Ascending aorta (tissue), 2 donors: ENCODE data around the gene GRAPL. TPM values are rescaled to one million over a fixed set of nuclear protein-coding genes. Genes with fewer than 3 reads are reported as not detected.
"Not testable (repeated sequence)": the region's sequence is repeated elsewhere in the genome, so short reads cannot be mapped to it uniquely, and the experiment has no call there.

Experiments
- DNase-seq, 2 donors: peaks; one replicate each; pipeline ENCODE4 v3.0.0-alpha.2; 2019; ENCODE audit warnings: low spot score in 2 of 2
- H3K27ac ChIP-seq, 2 donors: fragments of 200-600 bp; sonication (generic); one replicate each; pipeline ENCODE4 v1.5.1; 2016 to 2017; ENCODE audit warnings: mild to moderate bottlenecking in 1 of 2
- H3K27me3 ChIP-seq: fragments of 200-600 bp; sonication (generic); one replicate; pipeline ENCODE4 v1.5.1; 2017
- H3K36me3 ChIP-seq, 2 donors: fragments of 200-600 bp; sonication (generic); one replicate each; pipeline ENCODE4 v1.5.1; 2016
- H3K4me1 ChIP-seq, 2 donors: fragments of 200-600 bp; sonication (generic); one replicate each; pipeline ENCODE4 v1.5.1; 2016 to 2017; ENCODE audit warnings: mild to moderate bottlenecking in 1 of 2
- H3K4me3 ChIP-seq, 2 donors: fragments of 200-600 bp; sonication (generic); one replicate each; pipeline ENCODE4 v1.5.1; 2016 to 2017; ENCODE audit warnings: mild to moderate bottlenecking in 1 of 2
- H3K9me3 ChIP-seq, 2 donors: fragments of 200-600 bp; sonication (generic); one replicate each; pipeline ENCODE4 v1.5.1; 2016
- intact Hi-C: fragments of 100-400 bp; cut with DNase I; formaldehyde crosslinking; loops from one replicate; pipeline ENCODE4 v1.15.1; 2023
- total RNA-seq: library from RNA; depleted of rRNA; stranded (reverse); fragments of >200 nt; gene quantifications from one replicate; pipeline ENCODE4 v1.1.0, GENCODE V29; 2016
- TF ChIP-seq, protein P1 (sequence below), 3 experiments: fragments of 200-600 bp in 2 of 3; fragments of 450-650 bp in 1 of 3; sonication (generic) in 2 of 3; IDR thresholded peaks; one replicate each; pipeline ENCODE4 v1.5.1; 2016 to 2019; ENCODE audit warnings: antibody characterized with exemption in 3 of 3, mild to moderate bottlenecking in 1 of 3, moderate library complexity in 1 of 3

The GRAPL gene
- total RNA-seq, 1 donor from 2014 or later = not detected

DNA sequence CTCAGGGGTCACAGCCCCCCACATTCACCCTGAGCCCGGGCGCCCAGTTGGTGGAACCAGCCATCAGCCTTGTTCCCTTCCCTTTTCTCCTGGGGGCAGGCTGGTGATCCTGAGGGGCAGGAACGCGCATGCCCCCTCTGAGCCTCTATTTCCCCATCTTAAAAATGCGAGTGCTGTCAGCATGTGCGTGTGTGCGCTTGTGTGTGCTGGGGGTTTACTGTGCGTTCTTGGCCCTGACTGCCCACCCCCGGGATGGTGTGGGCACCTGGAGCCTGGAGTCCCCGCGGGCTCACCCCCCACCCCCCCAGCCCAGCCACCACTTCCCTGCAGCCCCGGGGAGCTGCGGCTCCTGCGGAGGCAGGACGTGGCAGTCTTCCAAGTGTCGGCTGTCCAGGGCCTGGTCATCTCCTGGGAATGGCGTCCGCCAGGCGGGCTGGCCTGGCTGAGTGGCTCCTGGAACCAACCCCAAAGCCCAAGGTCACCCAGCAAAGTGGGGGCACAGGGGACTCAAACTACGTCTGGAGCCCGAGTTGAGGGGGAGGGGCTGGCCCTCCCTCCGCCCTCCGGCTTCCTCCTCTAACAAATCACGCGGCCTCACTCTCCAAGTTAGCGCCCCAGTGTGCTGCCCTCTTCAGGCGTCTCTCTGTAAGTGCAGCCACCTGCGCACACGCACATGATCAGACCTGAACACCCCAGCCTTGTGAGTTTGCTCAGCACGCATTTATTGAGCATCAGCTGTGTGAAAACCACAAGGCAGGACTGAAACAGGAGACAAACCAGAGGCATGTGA lies 14.2 kb downstream of the GRAPL start:
- intact Hi-C loops, H3K27me3 ChIP-seq, DNase-seq, H3K4me3 ChIP-seq, H3K4me1 ChIP-seq, H3K9me3 ChIP-seq, H3K36me3 ChIP-seq: not testable (repeated sequence)
- peak overlapping the region in 1 of 2 donors; percentile 49 for H3K27ac ChIP-seq

GRCh38 chr17:19142419-19142818 lies 15.0 kb downstream of the GRAPL start:
- H3K4me3 ChIP-seq, H3K9me3 ChIP-seq, H3K27ac ChIP-seq, intact Hi-C loops, H3K27me3 ChIP-seq, H3K4me1 ChIP-seq, H3K36me3 ChIP-seq: not testable (repeated sequence)
- TF ChIP-seq, protein P1, sequence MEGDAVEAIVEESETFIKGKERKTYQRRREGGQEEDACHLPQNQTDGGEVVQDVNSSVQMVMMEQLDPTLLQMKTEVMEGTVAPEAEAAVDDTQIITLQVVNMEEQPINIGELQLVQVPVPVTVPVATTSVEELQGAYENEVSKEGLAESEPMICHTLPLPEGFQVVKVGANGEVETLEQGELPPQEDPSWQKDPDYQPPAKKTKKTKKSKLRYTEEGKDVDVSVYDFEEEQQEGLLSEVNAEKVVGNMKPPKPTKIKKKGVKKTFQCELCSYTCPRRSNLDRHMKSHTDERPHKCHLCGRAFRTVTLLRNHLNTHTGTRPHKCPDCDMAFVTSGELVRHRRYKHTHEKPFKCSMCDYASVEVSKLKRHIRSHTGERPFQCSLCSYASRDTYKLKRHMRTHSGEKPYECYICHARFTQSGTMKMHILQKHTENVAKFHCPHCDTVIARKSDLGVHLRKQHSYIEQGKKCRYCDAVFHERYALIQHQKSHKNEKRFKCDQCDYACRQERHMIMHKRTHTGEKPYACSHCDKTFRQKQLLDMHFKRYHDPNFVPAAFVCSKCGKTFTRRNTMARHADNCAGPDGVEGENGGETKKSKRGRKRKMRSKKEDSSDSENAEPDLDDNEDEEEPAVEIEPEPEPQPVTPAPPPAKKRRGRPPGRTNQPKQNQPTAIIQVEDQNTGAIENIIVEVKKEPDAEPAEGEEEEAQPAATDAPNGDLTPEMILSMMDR (IDR thresholded peaks at IDR 0.05) = peak in 1 of 3 experiments; percentile 7
- peak in 1 of 2 donors; percentile 68 for DNase-seq

DNA sequence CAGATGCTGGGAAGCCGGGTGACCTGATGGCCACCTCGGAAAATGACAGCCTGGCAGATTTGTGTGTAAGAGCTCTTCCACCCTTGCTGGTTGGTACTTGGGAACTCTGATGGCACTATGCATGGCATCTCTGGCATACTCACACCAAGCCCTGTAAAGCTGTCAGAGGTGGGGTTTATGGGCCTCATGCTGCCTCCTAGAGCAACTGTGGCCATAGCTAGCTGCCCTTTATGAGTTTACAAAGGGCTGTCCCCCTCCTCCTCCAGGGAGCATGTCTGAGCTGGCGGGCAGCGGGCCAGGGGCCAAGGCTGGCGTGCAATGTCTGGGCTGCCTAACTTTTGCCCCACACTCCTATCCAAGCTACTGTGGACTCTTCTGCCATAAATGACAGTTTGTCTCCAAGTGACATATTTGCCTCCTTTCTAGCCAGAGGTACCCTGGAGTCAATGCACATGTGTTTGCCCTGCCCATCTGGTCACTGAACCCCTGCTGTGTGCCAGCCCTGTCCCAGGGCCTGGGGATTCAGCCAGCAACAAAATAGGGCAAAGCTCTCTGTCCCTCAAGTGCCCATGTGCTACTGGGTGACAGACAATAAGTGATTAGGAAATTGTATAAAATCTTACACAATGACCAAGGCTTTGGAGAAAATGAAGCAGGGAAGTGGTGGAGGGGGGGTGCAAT lies 15.8 kb downstream of the GRAPL start:
- H3K27me3 ChIP-seq, intact Hi-C loops, H3K9me3 ChIP-seq, H3K27ac ChIP-seq, DNase-seq, H3K36me3 ChIP-seq, H3K4me1 ChIP-seq, H3K4me3 ChIP-seq: not testable (repeated sequence)

DNA sequence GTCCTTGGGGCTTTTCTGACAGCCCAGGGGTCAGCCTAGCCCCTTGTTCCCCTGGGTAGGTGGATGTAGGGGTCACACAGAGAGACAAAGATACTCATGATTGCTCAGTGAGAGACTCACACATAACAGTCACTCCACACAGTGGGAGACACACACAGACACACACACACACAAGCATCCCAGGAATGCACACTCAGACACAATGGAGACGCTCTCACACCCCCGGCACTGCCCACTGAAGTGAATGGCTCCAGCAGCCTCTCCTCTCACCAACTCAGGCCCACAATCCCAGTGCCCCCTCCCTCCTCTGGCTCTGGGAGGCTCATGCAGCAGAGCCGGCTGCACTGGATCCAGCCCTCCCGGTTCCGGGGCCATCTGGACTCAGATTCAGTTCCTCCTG lies 17.0 kb downstream of the GRAPL start:
- H3K36me3 ChIP-seq, H3K27me3 ChIP-seq, intact Hi-C loops, H3K9me3 ChIP-seq, H3K4me3 ChIP-seq, H3K4me1 ChIP-seq, H3K27ac ChIP-seq: not testable (repeated sequence)
- DNase-seq = peak in 1 of 2 donors; percentile 58

GRCh38 chr17:19145471-19145870 lies 18.1 kb downstream of the GRAPL start:
- H3K4me3 ChIP-seq, H3K27me3 ChIP-seq, H3K9me3 ChIP-seq, DNase-seq, H3K36me3 ChIP-seq, H3K27ac ChIP-seq, intact Hi-C loops, H3K4me1 ChIP-seq: not testable (repeated sequence)

GRCh38 chr17:19150678-19151615 lies 23.6 kb downstream of the GRAPL start:
- intact Hi-C loops, H3K27me3 ChIP-seq, H3K36me3 ChIP-seq, H3K4me3 ChIP-seq, DNase-seq, H3K9me3 ChIP-seq, H3K27ac ChIP-seq, H3K4me1 ChIP-seq: not testable (repeated sequence)

GRCh38 chr17:19157628-19158027 lies 30.2 kb downstream of the GRAPL start:
- intact Hi-C loops, H3K9me3 ChIP-seq, DNase-seq, H3K27me3 ChIP-seq, H3K4me3 ChIP-seq, H3K4me1 ChIP-seq, H3K27ac ChIP-seq, H3K36me3 ChIP-seq: not testable (repeated sequence)

DNA sequence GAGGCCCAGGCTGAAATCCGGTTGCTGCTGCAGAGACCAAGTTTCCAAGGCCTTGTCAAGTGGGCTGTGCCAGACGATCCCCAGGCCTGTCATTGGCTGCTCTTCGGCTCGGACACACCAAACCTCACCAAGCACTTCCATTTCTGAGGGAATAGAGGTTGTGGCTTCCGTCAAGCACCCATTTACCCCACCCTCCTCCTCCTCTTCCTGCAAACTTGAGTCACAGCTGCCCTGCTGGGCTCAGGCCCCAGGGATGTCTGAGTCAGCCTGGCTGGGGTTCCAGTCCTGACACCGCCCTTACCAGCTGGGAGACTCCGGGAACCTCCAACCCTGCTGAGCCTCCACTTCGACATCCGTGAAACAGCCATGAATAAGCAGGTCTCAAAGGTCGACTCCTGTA lies 31.1 kb downstream of the GRAPL start:
- H3K27ac ChIP-seq, H3K9me3 ChIP-seq, H3K4me3 ChIP-seq, H3K27me3 ChIP-seq, H3K4me1 ChIP-seq, DNase-seq, H3K36me3 ChIP-seq, intact Hi-C loops: not testable (repeated sequence)

DNA sequence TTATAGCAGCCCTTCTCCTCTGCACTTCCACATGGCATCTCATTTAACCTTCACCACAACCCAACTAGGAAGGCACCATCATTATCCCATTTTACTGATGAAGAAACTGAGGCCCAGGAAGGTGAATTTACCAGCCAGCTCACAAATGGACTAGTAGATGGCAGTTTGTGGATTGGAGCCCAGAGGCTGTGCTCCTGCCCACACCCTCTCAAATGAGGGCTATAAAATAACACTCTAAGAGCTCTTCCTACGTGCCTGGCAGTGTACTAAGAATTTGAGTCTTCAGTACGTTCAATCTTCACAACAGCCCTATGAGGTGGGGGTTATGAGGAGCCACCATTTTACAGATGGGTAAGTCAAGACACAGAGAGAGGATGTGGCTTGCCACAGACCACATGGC lies 31.5 kb downstream of the GRAPL start:
- H3K9me3 ChIP-seq, intact Hi-C loops, H3K27me3 ChIP-seq, H3K4me3 ChIP-seq, H3K27ac ChIP-seq, H3K36me3 ChIP-seq, DNase-seq, H3K4me1 ChIP-seq: not testable (repeated sequence)

- intact Hi-C loops, H3K4me1 ChIP-seq, H3K27me3 ChIP-seq, H3K4me3 ChIP-seq, H3K27ac ChIP-seq, H3K9me3 ChIP-seq, H3K36me3 ChIP-seq, DNase-seq: not testable (repeated sequence)
Measured at GRCh38 chr17:19161308-19162107, 34.1 kb downstream of the GRAPL start.

- H3K27ac ChIP-seq, H3K36me3 ChIP-seq, H3K27me3 ChIP-seq, DNase-seq, H3K4me1 ChIP-seq, H3K9me3 ChIP-seq, H3K4me3 ChIP-seq, intact Hi-C loops: not testable (repeated sequence)
Measured at GRCh38 chr17:19162384-19163216, 35.2 kb downstream of the GRAPL start.
